H1 (cell line): ENCODE results near the gene LYL1. TPM values are rescaled to one million over a fixed set of nuclear protein-coding genes. Genes with fewer than 3 reads are reported as not detected.
A peak's percentile ranks its signal among the peaks of the same experiment; 100 is the strongest.

ENCODE experiments used
- ATF2 ChIP-seq: IDR thresholded peaks from 2 replicates; pipeline ENCODE4 v1.6.1; 2012; ENCODE audit warnings: low read length, inconsistent platforms
- CEBPB ChIP-seq: IDR thresholded peaks from 2 replicates; pipeline ENCODE4 v1.6.1; 2012; ENCODE audit warnings: low read depth, low read length
- CREB1 ChIP-seq: IDR thresholded peaks from 2 replicates; pipeline ENCODE4 v1.6.1; 2012; ENCODE audit warnings: inconsistent platforms
- HDAC2 ChIP-seq, 2 experiments: fragments of 300-600 bp in 1 of 2; sonication (generic) in 1 of 2; IDR thresholded peaks; 2 replicates each; pipeline ENCODE4 v1.6.1; 2011 to 2012; ENCODE audit warnings: low read depth in 2 of 2, low read length in 2 of 2, mild to moderate bottlenecking in 2 of 2, moderate library complexity in 2 of 2, borderline replicate concordance in 1 of 2, inconsistent platforms in 1 of 2
- HDAC6 ChIP-seq: IDR thresholded peaks from one replicate; pipeline ENCODE4 v1.7.1; 2012; ENCODE audit warnings: low read depth, mild to moderate bottlenecking, inconsistent platforms, low read length, moderate library complexity
- KDM5A ChIP-seq: fragments of 200-600 bp; IDR thresholded peaks from 2 replicates; pipeline ENCODE4 v1.7.1; 2012; ENCODE audit warnings: mild to moderate bottlenecking, low read length, inconsistent platforms, mixed read lengths
- MAFK ChIP-seq: IDR thresholded peaks from 2 replicates; pipeline ENCODE4 v1.6.1; 2012; ENCODE audit warnings: low read depth, mild to moderate bottlenecking, improper control_type of control experiment, low read length
- NANOG ChIP-seq: IDR thresholded peaks from 2 replicates; pipeline ENCODE4 v1.6.1; 2011; ENCODE audit warnings: low read length, low read depth, mild to moderate bottlenecking, inconsistent platforms; ENCODE audit not compliant: insufficient read depth, poor library complexity, severe bottlenecking
- RAD21 ChIP-seq, 2 experiments: IDR thresholded peaks in 1 of 2; conservative IDR thresholded peaks in 1 of 2; 2 replicates each; pipeline ENCODE4 v1.6.1; 2011; ENCODE audit warnings: low read depth in 2 of 2, low read length in 2 of 2, improper control_type of control experiment in 1 of 2, inconsistent platforms in 1 of 2, mild to moderate bottlenecking in 1 of 2, moderate library complexity in 1 of 2
- SIX5 ChIP-seq: IDR thresholded peaks from 2 replicates; pipeline ENCODE4 v1.6.1; 2011; ENCODE audit warnings: mild to moderate bottlenecking, low read depth, low read length
- SP2 ChIP-seq: IDR thresholded peaks from 2 replicates; pipeline ENCODE4 v1.6.1; 2012; ENCODE audit warnings: mild to moderate bottlenecking, low read length, inconsistent platforms
- SUZ12 ChIP-seq: fragments of 200-600 bp; sonication (generic); IDR thresholded peaks from 2 replicates; pipeline ENCODE4 v1.6.1; 2012; ENCODE audit warnings: mild to moderate bottlenecking, inconsistent platforms, low read length, moderate library complexity, mixed read lengths
- TBP ChIP-seq: IDR thresholded peaks from 2 replicates; pipeline ENCODE4 v1.6.1; 2011; ENCODE audit warnings: low read depth, low read length, improper control_type of control experiment
- TCF12 ChIP-seq: IDR thresholded peaks from 2 replicates; pipeline ENCODE4 v1.6.1; 2011; ENCODE audit warnings: low read depth, mild to moderate bottlenecking, low read length
- polyA plus RNA-seq, 7 experiments: library from polyadenylated mRNA; depleted of rRNA in 3 of 7; stranded (reverse) in 5 of 7; unstranded in 2 of 7; fragments of >200 nt in 5 of 7; fragments of 200-250 nt in 2 of 7; gene quantifications; 1 replicate in 5 of 7; 2 replicates in 1 of 7; 4 replicates in 1 of 7; pipeline versions ENCODE4 v1.2.1 to v1.2.3, GENCODE V29; 2011 to 2013; ENCODE audit warnings: missing spikeins in 2 of 7, mixed read lengths in 2 of 7
- total RNA-seq: library from RNA; stranded (reverse); fragmentation: NEBNext Ultra II Directional; extraction: Animal tissue kit (Norgen Biotek cat#: 25700); gene quantifications from 2 replicates; pipeline ENCODE4 v1.2.1, GENCODE V29; 2021
- TF ChIP-seq, protein P1 (sequence below): IDR thresholded peaks from 2 replicates; pipeline ENCODE4 v1.6.1; 2012; ENCODE audit warnings: inconsistent platforms

LYL1 gene
- total and polyA plus RNA-seq, 2 of the 8 experiments (the other 6 are each of a cell fraction or from before 2014, with no cell fraction given), result 0.58 to 0.76 TPM

- TF ChIP-seq SP2 (peak; percentile 56; the same call in 1 of the 2 replicates), MAFK (no peak), CREB1 (peak; percentile 49), SIX5 (peak; percentile 49; the same call in 1 of the 2 replicates), ATF2 (no peak), NANOG (no peak), HDAC2 (IDR thresholded peaks at IDR 0.05; ENCODE audit: borderline replicate concordance in 1 of 2, low read depth in 2 of 2, low read length in 2 of 2) (no peak), TBP (peak; percentile 70; the same call in 1 of the 2 replicates), KDM5A (peak; percentile 63), RAD21 (IDR thresholded peaks at IDR 0.05 in 1 of 2, conservative IDR thresholded peaks at IDR 0.05 in 1 of 2; ENCODE audit: low read depth in 2 of 2, low read length in 2 of 2) (peak; percentile 12 to 18; a peak in 2 of 4 replicates), SUZ12 (no peak), CEBPB (no peak), HDAC6 (no peak), TCF12 (no peak)
- TF ChIP-seq, protein P1, sequence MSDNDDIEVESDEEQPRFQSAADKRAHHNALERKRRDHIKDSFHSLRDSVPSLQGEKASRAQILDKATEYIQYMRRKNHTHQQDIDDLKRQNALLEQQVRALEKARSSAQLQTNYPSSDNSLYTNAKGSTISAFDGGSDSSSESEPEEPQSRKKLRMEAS, result peak; percentile 81
These were observed 47.7 kb upstream of the LYL1 start, which contains the start of the genes IER2 and STX10 (continued) for GRCh38 chr19:13150187-13150930.
